ENCODE measurements around the gene SWSAP1.

- TF ChIP-seq CTCF (IDR thresholded peaks at IDR 0.05 in 4 of 5, conservative IDR thresholded peaks at IDR 0.05 in 1 of 5) (no peak), POLR2A (IDR thresholded peaks at IDR 0.05) (no peak)
Measured at GRCh38 chr19:11359421-11359820, 15.0 kb upstream of the SWSAP1 start.

Data from gastrocnemius medialis (tissue), 4 donors.